Karpas-422 (cell line): ENCODE data around the gene HOTAIR. TPM values are rescaled to one million over a fixed set of nuclear protein-coding genes. Genes with fewer than 3 reads are reported as not detected.

Experiments
- DNase-seq: peaks from one replicate; pipeline ENCODE4 v3.0.0-alpha.2; 2015
- H2AFZ ChIP-seq: fragments of 200-600 bp; sonication (generic); 2 replicates; pipeline ENCODE4 v1.6.1; 2014; ENCODE audit warnings: antibody characterized with exemption, low read length, mixed read lengths
- H3K27ac ChIP-seq: fragments of 200-600 bp; sonication (generic); 2 replicates; pipeline ENCODE4 v1.5.1; 2014; ENCODE audit warnings: mild to moderate bottlenecking, low read length, moderate library complexity
- H3K27me3 ChIP-seq: fragments of 200-600 bp; sonication (generic); 2 replicates; pipeline ENCODE4 v1.6.1; 2014; ENCODE audit warnings: low read length, mixed read lengths
- H3K36me3 ChIP-seq: fragments of 200-600 bp; sonication (generic); 2 replicates; pipeline ENCODE4 v1.6.1; 2014; ENCODE audit warnings: low read length, mixed read lengths; ENCODE audit not compliant: insufficient read depth
- H3K4me1 ChIP-seq: fragments of 200-600 bp; sonication (generic); 2 replicates; pipeline ENCODE4 v1.6.1; 2014; ENCODE audit warnings: mild to moderate bottlenecking, low read length, mixed read lengths
- H3K4me2 ChIP-seq: fragments of 200-600 bp; sonication (generic); 2 replicates; pipeline ENCODE4 v1.6.1; 2014; ENCODE audit warnings: low read length, low read depth, mild to moderate bottlenecking; ENCODE audit not compliant: poor library complexity, severe bottlenecking
- H3K4me3 ChIP-seq: fragments of 200-600 bp; sonication (generic); 2 replicates; pipeline ENCODE4 v1.5.1; 2014; ENCODE audit warnings: mild to moderate bottlenecking, antibody characterized with exemption, low read length, mixed read lengths
- H3K79me2 ChIP-seq: fragments of 200-600 bp; sonication (generic); 2 replicates; pipeline ENCODE4 v1.6.1; 2014; ENCODE audit warnings: mild to moderate bottlenecking, low read length, mixed read lengths
- H3K9ac ChIP-seq: fragments of 200-600 bp; sonication (generic); 2 replicates; pipeline ENCODE4 v1.6.0; 2014; ENCODE audit warnings: low read length
- H3K9me2 ChIP-seq: fragments of 200-600 bp; sonication (generic), shearing (Covaris generic); replicated peaks from 2 replicates; pipeline ENCODE4 v1.6.0; 2014; ENCODE audit warnings: mild to moderate bottlenecking, low read length, moderate library complexity; ENCODE audit not compliant: insufficient read depth
- H3K9me3 ChIP-seq: fragments of 300-700, 200-600 bp; sonication (generic); 2 replicates; pipeline ENCODE4 v1.6.1; 2014; ENCODE audit warnings: low read length, mixed read lengths
- H4K20me1 ChIP-seq: fragments of 200-600 bp; sonication (generic); 2 replicates; pipeline ENCODE4 v1.6.1; 2014; ENCODE audit warnings: mild to moderate bottlenecking, antibody characterized with exemption, low read length, low read depth; ENCODE audit not compliant: insufficient read depth
- total RNA-seq: library from RNA; depleted of rRNA; stranded (reverse); fragments of >200 nt; shearing (Covaris generic); gene quantifications from 2 replicates; pipeline ENCODE4 v1.2.3, GENCODE V29; 2014; ENCODE audit warnings: low replicate concordance

Gene HOTAIR
- total RNA-seq, 1 experiment from 2014 or later = 0.07 TPM

DNA sequence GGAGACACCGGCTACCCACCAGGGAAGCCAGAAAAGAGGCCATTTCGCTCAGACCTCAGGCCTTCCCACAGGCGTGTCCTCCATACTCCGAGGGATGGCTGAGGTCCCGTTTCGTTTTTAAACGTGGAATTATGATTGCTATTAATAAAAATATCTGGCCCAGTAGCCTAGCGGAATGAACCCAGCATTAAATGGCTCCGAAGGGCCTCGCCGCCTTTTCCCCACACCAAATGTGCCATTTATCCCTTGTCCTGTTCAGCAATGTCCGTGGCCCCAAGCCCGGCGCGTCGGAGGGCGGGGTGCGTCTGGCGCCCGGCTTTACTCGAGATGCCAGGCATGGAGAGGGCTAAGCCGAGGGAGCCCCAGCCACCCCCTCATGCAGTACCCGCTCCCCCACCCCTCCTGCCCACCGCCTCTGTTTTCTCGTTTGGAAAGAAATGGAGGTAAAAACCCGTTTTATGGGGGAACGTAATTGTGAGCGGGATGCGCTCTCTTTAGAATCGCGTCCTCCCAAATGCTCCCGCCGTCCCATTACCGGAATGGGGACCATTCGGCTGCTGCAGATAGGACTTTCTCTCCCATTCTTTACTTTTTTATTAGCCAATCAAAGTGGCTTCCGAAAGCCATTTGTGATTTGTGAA is 39.7 kb upstream of the HOTAIR start:
- no peaks in the 10 kb centered on the region for H3K9me3 ChIP-seq
- no peak overlapping the region for H2AFZ ChIP-seq
- H3K9ac ChIP-seq = no peak overlapping the region
- H3K27ac ChIP-seq = no peak overlapping the region
- DNase-seq = no peak
- H3K4me2 ChIP-seq = no peak overlapping the region
- no peak overlapping the region for H3K4me3 ChIP-seq
- H3K27me3 ChIP-seq = no peaks in the 10 kb centered on the region
- H3K4me1 ChIP-seq = peaks cover 26% of the 10 kb centered on the region
- H4K20me1 ChIP-seq = no peaks in the 10 kb centered on the region
- no peaks in the 10 kb centered on the region for H3K9me2 ChIP-seq
- H3K79me2 ChIP-seq = no peaks in the 10 kb centered on the region
- no peaks in the 10 kb centered on the region for H3K36me3 ChIP-seq

DNA sequence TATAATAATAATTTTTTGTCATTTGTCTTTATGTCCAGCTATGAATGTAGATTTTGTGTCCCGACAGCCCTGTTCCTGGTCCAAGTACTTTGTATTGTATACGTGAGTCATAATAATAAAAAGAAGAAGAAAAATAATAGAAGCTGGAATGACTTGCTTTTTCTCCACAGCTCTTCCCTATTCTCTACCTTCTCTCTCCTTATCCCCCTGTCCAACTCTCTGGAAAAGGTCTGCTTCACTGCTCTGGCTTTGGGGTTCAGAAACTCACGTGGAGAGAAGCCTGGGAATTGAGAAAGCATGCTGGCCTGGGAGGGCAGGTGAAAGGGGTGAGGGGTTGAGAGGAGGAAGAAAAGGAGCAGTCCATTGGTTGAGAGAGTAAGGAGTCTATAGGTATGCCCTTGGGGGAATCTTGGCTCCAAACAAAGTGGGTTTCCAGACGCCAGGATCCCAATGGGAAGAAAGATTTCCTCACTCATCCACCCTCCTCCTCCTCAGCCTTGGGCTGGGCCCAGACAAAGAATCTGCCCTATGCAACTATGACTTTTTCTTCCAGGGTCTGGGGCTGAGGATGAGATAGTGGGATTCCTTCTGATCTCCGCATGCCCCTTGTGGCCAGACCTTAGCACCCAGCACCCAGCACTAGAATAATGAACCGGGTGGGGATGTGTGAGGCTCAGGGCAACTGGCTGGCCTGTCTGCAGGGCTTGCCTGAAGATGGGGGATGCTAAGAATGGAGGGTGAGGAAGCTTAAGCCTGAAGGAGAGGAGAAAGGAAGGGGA is 38.1 kb upstream of the HOTAIR start:
- Histone ChIP-seq H2AFZ (no peak overlapping the region), H3K27me3 (no peaks in the 10 kb centered on the region), H3K9ac (no peak overlapping the region), H4K20me1 (no peaks in the 10 kb centered on the region), H3K9me3 (no peaks in the 10 kb centered on the region), H3K4me2 (no peak overlapping the region), H3K36me3 (no peaks in the 10 kb centered on the region), H3K9me2 (no peaks in the 10 kb centered on the region), H3K4me3 (no peak overlapping the region), H3K4me1 (peaks cover 18% of the 10 kb centered on the region), H3K27ac (no peak overlapping the region), H3K79me2 (no peaks in the 10 kb centered on the region)
- DNase-seq = no peak

DNA sequence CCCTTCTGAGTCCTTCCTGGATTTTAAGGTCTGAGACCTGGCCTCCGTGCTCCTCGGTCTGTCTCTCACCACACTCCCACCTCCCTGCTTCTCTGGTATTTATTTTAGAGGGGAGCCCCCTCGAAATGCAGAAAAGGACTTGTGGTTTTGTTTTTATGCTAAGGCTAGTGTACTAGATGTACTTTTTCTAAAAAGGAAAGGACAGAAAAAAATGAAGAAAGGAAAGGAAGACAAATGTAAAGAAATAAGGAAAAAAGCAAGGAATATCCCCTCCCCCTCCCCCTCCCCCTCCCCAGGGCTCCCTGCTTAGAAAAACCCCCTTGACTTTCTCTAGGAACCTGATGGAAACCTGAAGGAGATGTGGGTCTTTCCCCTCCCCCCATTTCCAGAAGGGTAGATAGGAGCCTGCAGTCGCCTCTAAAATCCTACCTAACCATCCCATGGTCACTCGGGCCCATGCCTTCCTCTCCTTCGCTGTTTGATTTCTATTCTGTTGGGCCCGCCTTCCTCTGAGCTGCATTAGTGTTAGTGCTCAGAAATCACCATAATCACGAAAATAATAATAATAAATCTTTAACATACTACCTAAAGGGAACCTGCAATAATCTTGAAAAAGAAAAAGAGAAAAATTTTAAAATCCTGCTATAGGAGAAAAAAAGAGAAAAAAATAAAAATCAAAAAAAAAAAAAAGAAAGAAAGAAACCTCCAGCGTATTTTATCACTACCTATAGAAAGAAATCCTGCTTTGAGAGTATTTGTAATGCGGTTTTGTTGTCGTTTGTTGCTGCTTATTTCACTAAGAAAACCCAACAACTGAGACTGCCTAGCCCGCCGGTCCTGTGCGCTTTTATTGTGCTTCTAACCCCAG is 37.1 kb upstream of the HOTAIR start:
- Histone ChIP-seq H3K27me3 (no peaks in the 10 kb centered on the region), H2AFZ (peak overlapping the region; percentile 70; the same call in 1 of the 2 replicates), H3K79me2 (no peaks in the 10 kb centered on the region), H4K20me1 (no peaks in the 10 kb centered on the region), H3K4me3 (peak overlapping the region; percentile 52; the same call in 1 of the 2 replicates), H3K36me3 (no peaks in the 10 kb centered on the region), H3K27ac (no peak overlapping the region), H3K9me3 (no peaks in the 10 kb centered on the region), H3K9me2 (no peaks in the 10 kb centered on the region), H3K9ac (peak overlapping the region; percentile 50), H3K4me1 (peaks cover 14% of the 10 kb centered on the region), H3K4me2 (peak overlapping the region; percentile 53)
- no peak for DNase-seq

DNA sequence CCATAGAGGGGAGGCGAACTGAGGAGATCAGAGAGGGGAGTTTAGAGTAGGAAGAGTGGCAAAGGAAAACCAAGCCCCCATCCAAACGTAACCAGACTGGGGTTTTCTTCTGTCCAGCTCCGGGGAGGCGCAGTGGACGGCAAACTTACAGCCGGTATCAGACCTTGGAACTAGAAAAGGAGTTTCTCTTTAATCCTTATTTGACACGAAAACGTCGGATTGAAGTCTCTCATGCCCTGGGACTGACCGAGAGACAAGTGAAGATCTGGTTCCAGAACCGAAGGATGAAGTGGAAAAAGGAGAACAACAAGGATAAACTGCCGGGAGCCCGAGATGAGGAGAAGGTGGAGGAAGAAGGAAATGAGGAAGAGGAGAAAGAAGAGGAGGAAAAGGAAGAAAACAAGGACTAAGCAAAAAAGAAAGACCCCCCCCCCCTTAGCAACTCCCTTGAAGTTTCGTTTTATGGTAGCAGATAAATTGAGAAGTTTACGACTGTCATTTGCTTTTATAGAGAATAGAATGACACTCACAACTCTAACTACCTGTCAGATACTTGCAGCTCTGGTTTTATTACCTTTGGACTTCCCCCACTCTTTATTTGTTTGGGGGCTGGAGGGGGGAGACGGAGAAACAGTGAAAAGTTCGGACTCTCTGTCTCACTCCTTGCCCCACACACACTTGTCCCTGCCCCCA is 36.4 kb upstream of the HOTAIR start:
- no peaks in the 10 kb centered on the region for H3K9me3 ChIP-seq
- no peaks in the 10 kb centered on the region for H4K20me1 ChIP-seq
- H3K4me2 ChIP-seq = peak overlapping the region; percentile 53
- H3K79me2 ChIP-seq = no peaks in the 10 kb centered on the region
- DNase-seq = no peak
- no peak overlapping the region for H3K27ac ChIP-seq
- H3K9me2 ChIP-seq = no peaks in the 10 kb centered on the region
- peaks cover 17% of the 10 kb centered on the region for H3K4me1 ChIP-seq
- H3K36me3 ChIP-seq = no peaks in the 10 kb centered on the region
- no peaks in the 10 kb centered on the region for H3K27me3 ChIP-seq
- H2AFZ ChIP-seq = peak overlapping the region; percentile 70; the same call in 1 of the 2 replicates
- H3K9ac ChIP-seq = peak overlapping the region; percentile 50
- H3K4me3 ChIP-seq = peak overlapping the region; percentile 52; the same call in 1 of the 2 replicates

DNA sequence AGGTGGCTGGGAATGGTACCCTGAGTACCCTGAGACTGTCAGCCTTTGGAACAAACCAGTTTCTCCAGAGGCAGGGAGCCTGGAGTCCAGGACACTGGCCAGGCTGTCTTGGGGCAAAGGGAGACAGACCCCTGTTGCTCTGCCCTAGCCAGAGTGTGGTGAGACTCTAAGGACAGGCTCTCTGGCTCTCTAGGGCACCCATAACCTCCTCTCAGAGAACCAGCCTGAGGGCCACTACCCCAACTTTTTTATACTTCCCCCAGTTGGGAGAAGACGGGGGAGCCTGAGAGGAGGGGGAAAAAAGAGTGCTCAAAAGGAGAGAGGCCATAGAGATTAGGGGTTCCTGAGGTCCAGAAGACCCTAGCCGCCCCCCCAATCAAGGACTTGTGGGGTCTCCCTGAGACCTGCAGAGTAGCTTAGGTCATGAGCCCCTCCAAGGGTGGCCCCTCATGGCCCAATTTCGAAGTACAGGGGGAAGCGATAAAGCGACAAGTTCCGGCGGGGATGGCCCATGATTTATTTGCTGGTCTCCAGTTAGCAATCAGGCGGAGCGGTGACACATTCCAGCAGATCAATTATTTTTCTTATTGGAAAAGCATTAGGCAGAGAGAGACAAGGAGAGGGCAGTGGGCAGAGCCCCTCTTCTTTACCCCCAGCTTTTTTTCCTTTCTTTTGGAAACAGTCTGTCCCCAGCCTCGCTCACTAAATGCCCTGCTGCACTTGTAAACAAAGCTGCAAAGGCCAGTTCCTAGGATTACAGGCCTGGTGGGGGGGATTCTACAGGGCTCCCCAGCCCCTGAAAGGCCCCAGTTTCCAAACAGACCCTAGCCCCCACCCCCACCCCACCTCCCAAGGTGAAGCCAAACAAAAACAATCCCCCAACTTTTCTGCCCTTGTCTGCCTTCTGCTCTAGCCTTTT is 35.6 kb upstream of the HOTAIR start:
- Histone ChIP-seq H3K4me3 (peak overlapping the region; percentile 52; the same call in 1 of the 2 replicates), H3K4me1 (peaks cover 19% of the 10 kb centered on the region), H3K9me3 (no peaks in the 10 kb centered on the region), H3K4me2 (peak overlapping the region; percentile 53), H3K9ac (peak overlapping the region; percentile 50), H4K20me1 (no peaks in the 10 kb centered on the region), H3K36me3 (no peaks in the 10 kb centered on the region), H3K27ac (no peak overlapping the region), H3K79me2 (no peaks in the 10 kb centered on the region), H3K9me2 (no peaks in the 10 kb centered on the region), H2AFZ (peak overlapping the region; percentile 70; the same call in 1 of the 2 replicates), H3K27me3 (no peaks in the 10 kb centered on the region)
- DNase-seq = no peak

DNA sequence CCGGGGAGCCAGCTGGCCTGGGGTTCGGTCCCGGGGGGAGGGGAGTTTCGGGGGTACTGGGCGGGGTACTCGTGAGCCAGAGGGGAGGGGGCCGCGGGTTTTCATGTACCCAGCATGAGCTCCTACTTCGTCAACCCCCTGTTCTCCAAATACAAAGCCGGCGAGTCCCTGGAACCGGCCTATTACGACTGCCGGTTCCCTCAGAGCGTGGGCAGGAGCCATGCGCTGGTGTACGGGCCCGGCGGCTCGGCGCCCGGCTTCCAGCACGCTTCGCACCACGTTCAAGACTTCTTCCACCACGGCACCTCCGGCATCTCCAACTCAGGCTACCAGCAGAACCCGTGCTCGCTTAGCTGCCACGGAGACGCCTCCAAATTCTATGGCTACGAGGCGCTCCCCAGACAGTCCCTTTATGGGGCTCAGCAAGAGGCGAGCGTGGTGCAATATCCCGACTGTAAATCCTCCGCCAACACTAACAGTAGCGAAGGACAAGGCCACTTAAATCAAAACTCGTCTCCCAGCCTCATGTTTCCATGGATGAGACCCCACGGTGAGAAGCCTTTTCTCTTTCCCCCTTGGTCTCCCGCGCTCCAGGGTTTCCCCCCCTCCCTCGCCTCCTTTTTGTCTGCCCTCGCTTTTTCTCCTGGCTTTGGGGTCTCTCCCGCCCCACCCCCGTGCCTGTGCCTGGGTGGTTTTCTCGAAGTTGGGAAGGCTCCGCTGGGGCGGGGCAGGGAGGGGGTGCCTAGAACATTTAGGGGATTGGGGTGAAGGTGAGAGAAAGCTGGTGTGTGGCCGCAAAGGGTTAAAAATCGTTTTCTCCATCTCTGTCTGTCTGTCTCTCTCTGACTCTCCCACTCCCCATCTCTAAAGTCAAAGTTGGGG is 34.7 kb upstream of the HOTAIR start:
- no peak overlapping the region for H2AFZ ChIP-seq
- H3K79me2 ChIP-seq = no peaks in the 10 kb centered on the region
- H3K9me3 ChIP-seq = no peaks in the 10 kb centered on the region
- H3K9ac ChIP-seq = no peak overlapping the region
- H3K27ac ChIP-seq = no peak overlapping the region
- no peaks in the 10 kb centered on the region for H4K20me1 ChIP-seq
- H3K9me2 ChIP-seq = no peaks in the 10 kb centered on the region
- no peak overlapping the region for H3K4me2 ChIP-seq
- no peak overlapping the region for H3K4me3 ChIP-seq
- H3K27me3 ChIP-seq = no peaks in the 10 kb centered on the region
- no peaks in the 10 kb centered on the region for H3K36me3 ChIP-seq
- no peak for DNase-seq
- H3K4me1 ChIP-seq = peaks cover 19% of the 10 kb centered on the region

DNA sequence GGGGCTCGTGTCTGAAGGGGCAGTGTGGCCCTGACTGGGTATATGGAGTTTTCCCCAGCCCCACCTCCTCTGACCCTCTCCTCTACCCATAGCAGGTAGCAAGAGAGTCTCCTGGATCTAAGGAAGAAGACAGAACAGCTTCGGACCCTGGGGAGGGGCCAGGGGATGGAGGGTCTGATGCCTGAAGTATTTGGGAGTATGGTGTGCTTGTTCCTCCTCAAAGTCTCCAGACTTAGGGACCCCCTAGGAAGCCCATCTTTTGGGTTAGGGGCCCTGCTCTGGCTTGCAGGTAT is 33.5 kb upstream of the HOTAIR start:
- no peaks in the 10 kb centered on the region for H3K9me2 ChIP-seq
- H2AFZ ChIP-seq = no peak overlapping the region
- H3K9me3 ChIP-seq = no peaks in the 10 kb centered on the region
- H3K4me1 ChIP-seq = peaks cover 19% of the 10 kb centered on the region
- no peak for DNase-seq
- H3K36me3 ChIP-seq = no peaks in the 10 kb centered on the region
- H3K27ac ChIP-seq = no peak overlapping the region
- no peaks in the 10 kb centered on the region for H3K27me3 ChIP-seq
- no peak overlapping the region for H3K4me2 ChIP-seq
- no peaks in the 10 kb centered on the region for H4K20me1 ChIP-seq
- no peaks in the 10 kb centered on the region for H3K79me2 ChIP-seq
- H3K9ac ChIP-seq = no peak overlapping the region
- H3K4me3 ChIP-seq = no peak overlapping the region
